HG03469 (cell line): ENCODE results near the gene FOLR3.
"Not testable (repeated sequence)": the region's sequence is repeated elsewhere in the genome, so short reads cannot be mapped to it uniquely, and the experiment has no call there.

Experiments
- ATAC-seq: cut with Tn5 transposase; IDR thresholded peaks from one replicate; pipeline ENCODE4 v1.9.1; 2021; ENCODE audit warnings: mild to moderate bottlenecking, moderate library complexity, moderate number of reproducible peaks; ENCODE audit not compliant: unreplicated experiment

The FOLR3 gene

GRCh38 chr11:72135473-72135872, at the start of gene FOLR3:
Gene FOLR3 (plus strand): TSS chr11:72135725. CDS start chr11:72135953, 228 bp downstream.
- ATAC-seq = not testable (repeated sequence)

GRCh38 chr11:72088076-72088808, 47.3 kb upstream of the FOLR3 start:
- ATAC-seq = no peak

GRCh38 chr11:72091292-72091691, 44.2 kb upstream of the FOLR3 start:
- ATAC-seq = no peak

GRCh38 chr11:72098741-72099140, 36.8 kb upstream of the FOLR3 start:
- no peak for ATAC-seq

- ATAC-seq = no peak
Measured at GRCh38 chr11:72100009-72100408, 35.5 kb upstream of the FOLR3 start.

- ATAC-seq = no peak
Measured at GRCh38 chr11:72100462-72100861, 35.1 kb upstream of the FOLR3 start.

- ATAC-seq = no peak
Measured at GRCh38 chr11:72102162-72102561, 33.4 kb upstream of the FOLR3 start.

GRCh38 chr11:72102631-72102945, 32.9 kb upstream of the FOLR3 start:
- no peak for ATAC-seq

- ATAC-seq = peak; percentile 58
Measured at GRCh38 chr11:72102946-72103753, 32.4 kb upstream of the FOLR3 start, which contains the start of gene LAMTOR1. Gene LAMTOR1 (minus strand): TSS chr11:72103297. CDS start chr11:72103224, 73 bp downstream.

- ATAC-seq = no peak
Measured at GRCh38 chr11:72103754-72104167, 31.8 kb upstream of the FOLR3 start.

GRCh38 chr11:72105888-72106287, 29.6 kb upstream of the FOLR3 start, which contains the start of gene TOMT:
Gene TOMT (plus strand): TSS chr11:72105924. CDS start chr11:72105952, 28 bp downstream.
- no peak for ATAC-seq

- ATAC-seq = no peak
Measured at GRCh38 chr11:72111300-72112142, 24.0 kb upstream of the FOLR3 start.

- ATAC-seq = peak; percentile 82
Measured at GRCh38 chr11:72112143-72112977, 23.2 kb upstream of the FOLR3 start, which contains the start of gene ANAPC15. Gene ANAPC15 (minus strand): TSS chr11:72112695. CDS start chr11:72111276, 1,419 bp downstream.

GRCh38 chr11:72112978-72113808, 22.3 kb upstream of the FOLR3 start:
- ATAC-seq = no peak

GRCh38 chr11:72114570-72114969, 21.0 kb upstream of the FOLR3 start:
- ATAC-seq = no peak

- no peak for ATAC-seq
Measured at GRCh38 chr11:72116019-72116755, 19.3 kb upstream of the FOLR3 start.

GRCh38 chr11:72119198-72119597, 16.3 kb upstream of the FOLR3 start:
- no peak for ATAC-seq

- ATAC-seq = no peak
Measured at GRCh38 chr11:72120930-72121329, 14.6 kb upstream of the FOLR3 start.
